Breast epithelium (tissue), 4 donors: ENCODE measurements around the gene SECTM1. TPM values are rescaled to one million over a fixed set of nuclear protein-coding genes. Genes with fewer than 3 reads are reported as not detected.
"Not testable (repeated sequence)": the region's sequence is repeated elsewhere in the genome, so short reads cannot be mapped to it uniquely, and the experiment has no call there.

ENCODE experiments used
- DNase-seq, 2 donors: peaks; one replicate each; pipeline ENCODE4 v3.0.0-alpha.2; 2019; ENCODE audit warnings: low spot score in 2 of 2
- H3K27ac ChIP-seq, 2 donors: fragments of 200-600 bp; sonication (generic) in 1 of 2; one replicate each; pipeline ENCODE4 v1.5.1; 2016 to 2019; ENCODE audit warnings: mild to moderate bottlenecking in 1 of 2
- H3K27me3 ChIP-seq, 2 donors: fragments of 200-600 bp; sonication (generic) in 1 of 2; one replicate each; pipeline versions ENCODE4 v1.5.1 to v1.6.0; 2017 to 2019; ENCODE audit warnings: control low read depth in 1 of 2, mild to moderate bottlenecking in 1 of 2
- H3K36me3 ChIP-seq: fragments of 200-600 bp; one replicate; pipeline ENCODE4 v1.5.1; 2019
- H3K4me1 ChIP-seq, 2 donors: fragments of 200-600 bp; sonication (generic); one replicate each; pipeline ENCODE4 v1.5.1; 2016 to 2019; ENCODE audit warnings: control low read depth in 1 of 2
- H3K4me3 ChIP-seq, 3 donors: fragments of 200-600 bp; sonication (generic); 1 replicate in 2 of 3; 2 replicates in 1 of 3; pipeline ENCODE4 v1.5.1; 2016 to 2019; ENCODE audit warnings: mild to moderate bottlenecking in 3 of 3, moderate library complexity in 2 of 3
- H3K9me3 ChIP-seq, 2 donors: fragments of 200-600 bp; sonication (generic) in 1 of 2; one replicate each; pipeline ENCODE4 v1.5.1; 2016 to 2019; ENCODE audit warnings: control low read depth in 1 of 2
- CTCF ChIP-seq, 3 donors: fragments of 450-650 bp; IDR thresholded peaks; one replicate each; pipeline ENCODE4 v1.5.1; 2016 to 2017; ENCODE audit warnings: antibody characterized with exemption in 3 of 3, mild to moderate bottlenecking in 3 of 3, moderate library complexity in 3 of 3
- POLR2A ChIP-seq: fragments of 450-650 bp; IDR thresholded peaks from one replicate; pipeline ENCODE4 v1.6.1; 2016; ENCODE audit warnings: antibody characterized with exemption, mild to moderate bottlenecking, moderate library complexity
- POLR2AphosphoS5 ChIP-seq, 3 donors: sonication (generic); formaldehyde crosslinking; IDR thresholded peaks; one replicate each; pipeline ENCODE4 v1.6.1; 2017; ENCODE audit warnings: antibody characterized with exemption in 3 of 3
- intact Hi-C: fragments of 100-400 bp; cut with DNase I; formaldehyde crosslinking; loops from one replicate; pipeline ENCODE4 v1.15.1; 2023; ENCODE audit warnings: low total_unique reads
- total RNA-seq, 3 donors: library from RNA; depleted of rRNA; stranded (reverse); fragments of >200 nt; gene quantifications; one replicate each; pipeline ENCODE4 v1.1.0, GENCODE V29; 2016

SECTM1 gene
- total RNA-seq: 10 to 100 TPM; 11.5 to 23.9 (median 16.2) TPM

GRCh38 chr17:82333279-82334171 lies at the start of gene SECTM1:
SECTM1 (minus strand) TSS chr17:82333766; CDS start chr17:82327240, 6,526 bp downstream.
- DNase-seq: peak; percentile 57 to 84
- H3K27ac ChIP-seq: peak within 1 kb of the TSS; percentile 73 to 77
- no peaks in the 10 kb centered on the region for H3K36me3 ChIP-seq
- peak in 2 of 3 donors; percentile 26 to 47 for TF ChIP-seq POLR2AphosphoS5 (IDR thresholded peaks at IDR 0.05)
- no peak for TF ChIP-seq POLR2A
- no peak for TF ChIP-seq CTCF (IDR thresholded peaks at IDR 0.05)
- peak within 1 kb of the TSS; percentile 63 to 69 (median 66) for H3K4me3 ChIP-seq
- H3K9me3 ChIP-seq: no peaks in the 10 kb centered on the region
- peaks cover 5 to 15% of the 10 kb centered on the region in 2 donors for H3K4me1 ChIP-seq
- no peaks in the 10 kb centered on the region for H3K27me3 ChIP-seq
- intact Hi-C loops: no loop called here

DNA sequence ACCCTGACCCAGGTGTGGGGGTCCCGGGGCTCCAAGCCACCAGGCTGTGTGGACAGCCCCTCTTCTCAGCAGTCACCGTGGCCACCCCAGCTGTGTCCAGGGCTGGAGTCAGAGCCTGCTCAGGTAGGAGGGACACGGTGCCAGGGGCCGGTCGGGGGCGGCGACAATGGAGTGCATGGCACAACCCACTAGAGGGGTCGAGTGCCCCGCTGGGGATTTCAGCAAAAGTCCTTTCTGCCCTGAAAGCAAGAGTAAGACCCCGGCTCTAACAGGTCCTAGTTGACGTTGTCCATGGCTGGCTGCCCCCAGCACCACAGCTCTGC lies 49.3 kb upstream of the SECTM1 start:
- no peak for DNase-seq
- Histone ChIP-seq H3K36me3 (no peaks in the 10 kb centered on the region), H3K4me3 (no peak overlapping the region), H3K27ac (no peak overlapping the region), H3K27me3 (peaks cover 0 to 43% of the 10 kb centered on the region in 2 donors), H3K9me3 (no peaks in the 10 kb centered on the region), H3K4me1 (peaks cover 0 to 16% of the 10 kb centered on the region in 2 donors)
- TF ChIP-seq POLR2AphosphoS5 (IDR thresholded peaks at IDR 0.05) (no peak), POLR2A (no peak), CTCF (IDR thresholded peaks at IDR 0.05) (no peak)
- intact Hi-C loops: no loop called here

- intact Hi-C loops, H3K4me3 ChIP-seq, H3K9me3 ChIP-seq, H3K36me3 ChIP-seq, H3K27ac ChIP-seq, DNase-seq: not testable (repeated sequence)
- peaks cover 0 to 16% of the 10 kb centered on the region in 2 donors for H3K4me1 ChIP-seq
- peaks cover 0 to 38% of the 10 kb centered on the region in 2 donors for H3K27me3 ChIP-seq
Observed at GRCh38 chr17:82382220-82382932, 48.8 kb upstream of the SECTM1 start.

DNA sequence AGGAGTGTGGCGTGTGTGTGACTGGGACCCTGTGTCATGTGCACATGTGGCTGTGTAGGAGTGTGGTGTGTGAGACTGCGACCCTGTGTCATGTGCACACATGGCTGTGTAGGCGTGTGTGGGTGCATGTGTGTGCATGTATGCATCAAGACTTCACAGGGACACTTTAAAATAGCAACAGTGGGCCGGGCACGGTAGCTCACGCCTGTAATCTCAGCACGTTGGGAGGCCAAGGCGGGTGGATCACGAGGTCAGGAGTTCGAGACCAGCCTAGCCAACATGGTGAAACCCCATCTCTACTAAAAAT lies 48.1 kb upstream of the SECTM1 start:
- DNase-seq, intact Hi-C loops, H3K9me3 ChIP-seq, H3K36me3 ChIP-seq, H3K4me3 ChIP-seq: not testable (repeated sequence)
- H3K27me3 ChIP-seq: peaks cover 0 to 30% of the 10 kb centered on the region in 2 donors
- H3K4me1 ChIP-seq: peaks cover 0 to 14% of the 10 kb centered on the region in 2 donors
- peak overlapping the region; percentile 29 to 69 for H3K27ac ChIP-seq

DNA sequence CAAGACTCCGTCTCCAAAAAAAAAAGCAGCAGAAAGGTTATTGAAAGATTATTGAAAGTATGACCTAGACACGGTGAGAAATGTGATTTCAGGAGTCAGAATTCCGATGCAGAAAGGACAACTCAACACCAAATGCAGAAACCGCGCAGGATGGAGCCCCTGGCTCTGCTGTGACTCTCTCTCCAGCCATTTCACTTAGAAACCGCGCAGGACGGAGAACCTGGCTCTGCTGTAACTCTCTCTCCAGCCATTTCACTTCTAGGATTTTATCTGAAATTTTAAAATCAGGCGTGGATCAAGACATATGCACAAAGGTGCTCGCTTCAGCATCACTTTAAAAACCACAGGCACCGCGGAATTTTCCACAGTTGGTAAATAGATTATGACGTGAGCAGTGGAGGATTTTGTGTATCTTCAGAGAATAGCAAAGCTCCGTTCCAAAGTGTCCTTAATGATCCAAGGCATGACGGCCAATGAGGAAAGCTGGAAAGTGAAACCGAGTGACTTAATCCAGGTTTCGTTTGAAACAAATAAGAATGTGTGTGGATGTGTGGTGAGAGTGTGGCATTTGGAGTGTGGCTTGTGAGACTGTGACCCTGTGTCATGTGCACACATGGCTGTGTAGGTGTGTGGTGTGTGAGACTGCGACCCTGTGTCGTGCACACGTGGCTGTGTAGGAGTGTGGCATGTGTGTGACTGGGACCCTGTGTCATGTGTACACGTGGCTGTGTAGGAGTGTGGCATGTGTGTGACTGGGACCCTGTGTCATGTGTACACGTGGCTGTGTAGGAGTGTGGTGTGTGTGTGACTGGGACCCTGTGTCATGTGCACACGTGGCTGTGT lies 47.5 kb upstream of the SECTM1 start:
- TF ChIP-seq POLR2AphosphoS5 (IDR thresholded peaks at IDR 0.05) (no peak), POLR2A (no peak), CTCF (IDR thresholded peaks at IDR 0.05) (no peak)
- Histone ChIP-seq H3K9me3 (no peaks in the 10 kb centered on the region), H3K4me3 (peak overlapping the region in 2 of 3 donors; percentile 27 to 47), H3K4me1 (peaks cover 0 to 12% of the 10 kb centered on the region in 2 donors), H3K27me3 (peaks cover 0 to 30% of the 10 kb centered on the region in 2 donors), H3K27ac (peak overlapping the region; percentile 29 to 69), H3K36me3 (no peaks in the 10 kb centered on the region)
- intact Hi-C loops: no loop called here
- no peak for DNase-seq
